SK-N-SH treated with all-trans-retinoic acid at 6 μM for 48 hours (cell line): ENCODE data around the gene TGFB3.

Source experiments
- ARNTL ChIP-seq: fragments of 450-650 bp; formaldehyde crosslinking; IDR thresholded peaks from 2 replicates; pipeline ENCODE4 v1.5.0; 2020; ENCODE audit warnings: low read depth, mild to moderate bottlenecking, moderate library complexity, borderline replicate concordance
- PATZ1 ChIP-seq: fragments of 250-450 bp; sonication (Bioruptor Pico); IDR thresholded peaks from 2 replicates; pipeline ENCODE4 v1.8.0; 2020; ENCODE audit warnings: mild to moderate bottlenecking, moderate library complexity, borderline replicate concordance
- TOX ChIP-seq: fragments of 250-450 bp; sonication (Bioruptor Pico); IDR thresholded peaks from 2 replicates; pipeline ENCODE4 v1.8.0; 2021; ENCODE audit warnings: mild to moderate bottlenecking, moderate library complexity, borderline replicate concordance
- ZNF70 ChIP-seq: fragments of 450-650 bp; formaldehyde crosslinking; IDR thresholded peaks from 2 replicates; pipeline ENCODE4 v1.5.0; 2020; ENCODE audit warnings: mild to moderate bottlenecking, moderate library complexity

GRCh38 chr14:75913183-75913582, 68.6 kb downstream of the TGFB3 start:
- TF ChIP-seq ZNF70 (CRISPR knock-in tag) (no peak), TOX (no peak), ARNTL (CRISPR knock-in tag) (no peak), PATZ1 (CRISPR knock-in tag) (no peak)
